Lower lobe of right lung (tissue), 2 donors: Measurements from ENCODE around the gene APBB2. TPM values are rescaled to one million over a fixed set of nuclear protein-coding genes. Genes with fewer than 3 reads are reported as not detected.

ENCODE experiments used
- ATAC-seq, 2 donors: fragments of 200-7000 bp; cut with Tn5 transposase; one replicate each; pipeline ENCODE4 v1.9.1; 2020 to 2022; ENCODE audit warnings: mild to moderate bottlenecking in 2 of 2, moderate library complexity in 2 of 2
- DNase-seq: peaks from one replicate; pipeline ENCODE4 v3.0.0-alpha.2; 2020
- H3K27ac ChIP-seq: fragments of 200-600 bp; one replicate; pipeline ENCODE4 v1.8.0; 2022
- H3K27me3 ChIP-seq: fragments of 200-600 bp; one replicate; pipeline ENCODE4 v1.8.0; 2022; ENCODE audit warnings: low read depth
- H3K36me3 ChIP-seq: fragments of 200-600 bp; one replicate; pipeline ENCODE4 v1.8.0; 2022; ENCODE audit warnings: mild to moderate bottlenecking
- H3K4me1 ChIP-seq: fragments of 200-600 bp; one replicate; pipeline ENCODE4 v1.8.0; 2022
- H3K4me3 ChIP-seq: fragments of 200-600 bp; one replicate; pipeline ENCODE4 v1.8.0; 2022; ENCODE audit warnings: mild to moderate bottlenecking
- H3K9me3 ChIP-seq: fragments of 200-600 bp; one replicate; pipeline ENCODE4 v1.8.0; 2022
- intact Hi-C: fragments of 100-400 bp; cut with DNase I; formaldehyde crosslinking; loops from one replicate; pipeline ENCODE4 v1.11.0; 2022
- total RNA-seq: library from RNA; stranded (reverse); fragmentation: NEBNext Ultra II Directional; extraction: Animal tissue kit (Norgen Biotek cat#: 25700); gene quantifications from one replicate; pipeline ENCODE4 v1.2.1, GENCODE V29; 2021
- TF ChIP-seq, protein P1 (sequence below): fragments of 200-600 bp; IDR thresholded peaks from one replicate; pipeline ENCODE4 v1.8.0; 2022; ENCODE audit warnings: antibody characterized with exemption, mild to moderate bottlenecking
- donor health status: DM: no; HTN: yes; CAD: no; lungs with severe emphysema.

The APBB2 gene
- total RNA-seq, 1 donor from 2014 or later: 59.3 TPM

- H3K4me1 ChIP-seq: peaks cover 3% of the 10 kb centered on the region
- intact Hi-C loops: no loop called here
- ATAC-seq: peak; percentile 75 to 80
- H3K4me3 ChIP-seq: no peak overlapping the region
- H3K27ac ChIP-seq: peak overlapping the region; percentile 59
- TF ChIP-seq, protein P1, sequence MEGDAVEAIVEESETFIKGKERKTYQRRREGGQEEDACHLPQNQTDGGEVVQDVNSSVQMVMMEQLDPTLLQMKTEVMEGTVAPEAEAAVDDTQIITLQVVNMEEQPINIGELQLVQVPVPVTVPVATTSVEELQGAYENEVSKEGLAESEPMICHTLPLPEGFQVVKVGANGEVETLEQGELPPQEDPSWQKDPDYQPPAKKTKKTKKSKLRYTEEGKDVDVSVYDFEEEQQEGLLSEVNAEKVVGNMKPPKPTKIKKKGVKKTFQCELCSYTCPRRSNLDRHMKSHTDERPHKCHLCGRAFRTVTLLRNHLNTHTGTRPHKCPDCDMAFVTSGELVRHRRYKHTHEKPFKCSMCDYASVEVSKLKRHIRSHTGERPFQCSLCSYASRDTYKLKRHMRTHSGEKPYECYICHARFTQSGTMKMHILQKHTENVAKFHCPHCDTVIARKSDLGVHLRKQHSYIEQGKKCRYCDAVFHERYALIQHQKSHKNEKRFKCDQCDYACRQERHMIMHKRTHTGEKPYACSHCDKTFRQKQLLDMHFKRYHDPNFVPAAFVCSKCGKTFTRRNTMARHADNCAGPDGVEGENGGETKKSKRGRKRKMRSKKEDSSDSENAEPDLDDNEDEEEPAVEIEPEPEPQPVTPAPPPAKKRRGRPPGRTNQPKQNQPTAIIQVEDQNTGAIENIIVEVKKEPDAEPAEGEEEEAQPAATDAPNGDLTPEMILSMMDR: no peak
- no peaks in the 10 kb centered on the region for H3K9me3 ChIP-seq
- DNase-seq: no peak
- peaks cover 34% of the 10 kb centered on the region for H3K36me3 ChIP-seq
- no peaks in the 10 kb centered on the region for H3K27me3 ChIP-seq
Measured at GRCh38 chr4:40811956-40812355, 402.4 kb downstream of the APBB2 start.

DNA sequence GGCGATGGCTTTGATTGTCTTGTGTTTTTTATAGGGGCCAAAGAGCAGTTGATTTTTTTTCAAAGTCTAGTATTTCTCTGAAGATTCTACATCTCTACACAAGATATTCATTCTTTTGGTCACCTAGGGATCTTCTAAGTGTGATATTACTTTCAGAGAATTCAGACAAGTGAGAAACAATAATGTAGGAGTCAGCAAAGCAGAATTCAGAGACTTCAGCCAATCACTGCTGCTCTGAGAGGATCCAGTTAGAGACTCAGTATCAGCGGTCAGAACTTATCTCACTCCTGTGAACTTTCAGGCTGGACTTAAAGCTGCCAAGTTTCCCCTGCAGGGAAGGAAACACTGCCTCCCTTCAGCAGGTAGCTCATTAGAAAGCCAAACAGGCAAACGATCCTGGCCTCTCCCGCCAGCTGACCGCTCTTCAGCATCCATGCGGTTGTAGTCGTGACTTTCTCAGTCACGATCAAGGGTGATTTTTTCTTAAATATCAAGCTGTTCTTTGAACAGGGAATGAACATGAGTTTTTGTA lies 405.4 kb downstream of the APBB2 start:
- ATAC-seq (no peak), DNase-seq (no peak)
- TF ChIP-seq, protein P1: no peak
- Histone ChIP-seq H3K36me3 (peaks cover 7% of the 10 kb centered on the region), H3K27me3 (no peaks in the 10 kb centered on the region), H3K4me3 (no peak overlapping the region), H3K9me3 (no peaks in the 10 kb centered on the region), H3K4me1 (peaks cover 8% of the 10 kb centered on the region), H3K27ac (no peak overlapping the region)
- intact Hi-C loops: no loop called here

DNA sequence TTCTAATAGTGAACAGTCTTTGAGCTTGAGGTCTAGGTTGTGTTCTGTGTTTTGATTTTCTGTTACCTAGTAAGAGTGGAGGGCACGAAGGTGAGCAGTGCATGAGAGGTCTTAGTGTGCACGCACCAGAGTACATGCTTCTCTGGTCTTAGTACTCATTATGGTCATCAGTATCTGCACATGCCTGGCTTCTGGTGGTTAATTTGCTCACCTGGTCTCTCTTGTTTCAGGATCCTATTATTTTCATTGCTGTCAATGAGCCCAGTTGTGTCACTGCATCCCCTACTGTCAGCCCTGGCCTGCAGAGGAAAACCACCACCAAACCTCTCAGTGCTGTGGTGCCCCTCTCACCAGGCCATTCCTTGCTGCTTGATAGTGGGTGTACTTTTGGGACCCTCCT lies 409.7 kb downstream of the APBB2 start:
- Histone ChIP-seq H3K27me3 (no peaks in the 10 kb centered on the region), H3K4me3 (no peak overlapping the region), H3K4me1 (peaks cover 8% of the 10 kb centered on the region), H3K9me3 (no peaks in the 10 kb centered on the region), H3K36me3 (no peaks in the 10 kb centered on the region), H3K27ac (no peak overlapping the region)
- intact Hi-C loops: no loop called here
- no peak for DNase-seq
- ATAC-seq: no peak
- TF ChIP-seq, protein P1: no peak

- no peak for DNase-seq
Measured at GRCh38 chr4:40800064-40800463, 414.3 kb downstream of the APBB2 start.

GRCh38 chr4:40789771-40790170 lies 424.6 kb downstream of the APBB2 start:
- intact Hi-C loops: no loop called here
- Histone ChIP-seq H3K27ac (no peak overlapping the region), H3K4me3 (no peak overlapping the region), H3K36me3 (no peaks in the 10 kb centered on the region), H3K27me3 (no peaks in the 10 kb centered on the region), H3K9me3 (no peaks in the 10 kb centered on the region), H3K4me1 (no peaks in the 10 kb centered on the region)
- no peak for DNase-seq
- TF ChIP-seq, protein P1: no peak
- no peak for ATAC-seq

More at GRCh38 chr4:40800064-40800463, 414.3 kb downstream of the APBB2 start:
- no peak for ATAC-seq
- TF ChIP-seq, protein P1: no peak
- H3K27ac ChIP-seq: no peak overlapping the region
- no peaks in the 10 kb centered on the region for H3K9me3 ChIP-seq
- H3K4me3 ChIP-seq: no peak overlapping the region
- H3K36me3 ChIP-seq: no peaks in the 10 kb centered on the region
- H3K27me3 ChIP-seq: no peaks in the 10 kb centered on the region
- intact Hi-C loops: no loop called here
- no peaks in the 10 kb centered on the region for H3K4me1 ChIP-seq
